Glutamatergic neuron (in vitro differentiated cells): Measurements from ENCODE around the gene CEP135. TPM values are rescaled to one million over a fixed set of nuclear protein-coding genes. Genes with fewer than 3 reads are reported as not detected.

Experiments
- DNase-seq: peaks from one replicate; pipeline ENCODE4 v3.0.0; 2022
- H3K27ac Mint-ChIP-seq: one replicate; pipeline ENCODE4 v1.8.0; 2020; ENCODE audit warnings: mild to moderate bottlenecking, mixed read lengths, inconsistent platforms; ENCODE audit not compliant: unreplicated experiment
- H3K27me3 Mint-ChIP-seq: one replicate; pipeline ENCODE4 v1.8.0; 2020; ENCODE audit warnings: mild to moderate bottlenecking, moderate library complexity, mixed read lengths, inconsistent platforms; ENCODE audit not compliant: unreplicated experiment
- H3K36me3 Mint-ChIP-seq: one replicate; pipeline ENCODE4 v1.8.0; 2020; ENCODE audit warnings: mild to moderate bottlenecking, mixed read lengths, inconsistent platforms; ENCODE audit not compliant: unreplicated experiment
- H3K4me1 Mint-ChIP-seq: one replicate; pipeline ENCODE4 v1.8.0; 2020; ENCODE audit warnings: mild to moderate bottlenecking, low read depth, mixed read lengths, inconsistent platforms; ENCODE audit not compliant: unreplicated experiment
- H3K4me3 Mint-ChIP-seq: one replicate; pipeline ENCODE4 v1.8.0; 2020; ENCODE audit warnings: mild to moderate bottlenecking, mixed read lengths, inconsistent platforms; ENCODE audit not compliant: unreplicated experiment
- H3K9me3 Mint-ChIP-seq: one replicate; pipeline ENCODE4 v1.8.0; 2020; ENCODE audit warnings: mild to moderate bottlenecking, moderate library complexity, mixed read lengths, inconsistent platforms; ENCODE audit not compliant: unreplicated experiment
- total RNA-seq: library from RNA; stranded (reverse); fragmentation: NEBNext Ultra II Directional; extraction: Animal tissue kit (Norgen Biotek cat#: 25700); gene quantifications from one replicate; pipeline ENCODE4 v1.2.1, GENCODE V29; 2021; ENCODE audit not compliant: unreplicated experiment
- TF ChIP-seq, protein P1 (sequence below): fragments of 200-600 bp; sonication (generic); IDR thresholded peaks from one replicate; pipeline ENCODE4 v1.5.0; 2021; ENCODE audit not compliant: partially characterized antibody, unreplicated experiment

Gene CEP135
- total RNA-seq, 1 donor from 2014 or later, result 4.2 TPM

DNA sequence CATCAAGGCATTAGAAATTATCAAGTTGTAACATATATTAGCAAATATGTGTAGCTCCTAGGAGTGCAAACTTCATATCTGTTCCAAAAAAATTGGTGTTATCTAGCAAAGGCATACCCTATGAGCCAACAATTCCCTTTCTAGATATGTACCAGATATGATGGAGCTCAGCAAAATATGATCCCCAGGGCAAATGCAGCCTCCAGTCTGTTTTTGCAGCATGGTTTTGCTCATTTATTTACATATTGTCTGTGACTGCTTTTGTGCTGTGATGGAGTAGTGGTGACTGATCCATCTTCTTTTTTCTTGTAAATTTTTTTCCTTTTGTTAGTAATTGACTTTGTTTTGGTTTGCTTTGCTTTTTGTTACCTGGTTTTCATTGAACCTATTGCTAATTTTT lies 41.0 kb downstream of the CEP135 start:
- no peaks in the 10 kb centered on the region for H3K27me3 Mint-ChIP-seq
- DNase-seq, result no peak
- no peaks in the 10 kb centered on the region for H3K9me3 Mint-ChIP-seq
- H3K36me3 Mint-ChIP-seq, result no peaks in the 10 kb centered on the region
- H3K4me3 Mint-ChIP-seq, result no peak overlapping the region
- no peaks in the 10 kb centered on the region for H3K4me1 Mint-ChIP-seq
- no peak overlapping the region for H3K27ac Mint-ChIP-seq
- TF ChIP-seq, protein P1, sequence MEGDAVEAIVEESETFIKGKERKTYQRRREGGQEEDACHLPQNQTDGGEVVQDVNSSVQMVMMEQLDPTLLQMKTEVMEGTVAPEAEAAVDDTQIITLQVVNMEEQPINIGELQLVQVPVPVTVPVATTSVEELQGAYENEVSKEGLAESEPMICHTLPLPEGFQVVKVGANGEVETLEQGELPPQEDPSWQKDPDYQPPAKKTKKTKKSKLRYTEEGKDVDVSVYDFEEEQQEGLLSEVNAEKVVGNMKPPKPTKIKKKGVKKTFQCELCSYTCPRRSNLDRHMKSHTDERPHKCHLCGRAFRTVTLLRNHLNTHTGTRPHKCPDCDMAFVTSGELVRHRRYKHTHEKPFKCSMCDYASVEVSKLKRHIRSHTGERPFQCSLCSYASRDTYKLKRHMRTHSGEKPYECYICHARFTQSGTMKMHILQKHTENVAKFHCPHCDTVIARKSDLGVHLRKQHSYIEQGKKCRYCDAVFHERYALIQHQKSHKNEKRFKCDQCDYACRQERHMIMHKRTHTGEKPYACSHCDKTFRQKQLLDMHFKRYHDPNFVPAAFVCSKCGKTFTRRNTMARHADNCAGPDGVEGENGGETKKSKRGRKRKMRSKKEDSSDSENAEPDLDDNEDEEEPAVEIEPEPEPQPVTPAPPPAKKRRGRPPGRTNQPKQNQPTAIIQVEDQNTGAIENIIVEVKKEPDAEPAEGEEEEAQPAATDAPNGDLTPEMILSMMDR, result no peak

DNA sequence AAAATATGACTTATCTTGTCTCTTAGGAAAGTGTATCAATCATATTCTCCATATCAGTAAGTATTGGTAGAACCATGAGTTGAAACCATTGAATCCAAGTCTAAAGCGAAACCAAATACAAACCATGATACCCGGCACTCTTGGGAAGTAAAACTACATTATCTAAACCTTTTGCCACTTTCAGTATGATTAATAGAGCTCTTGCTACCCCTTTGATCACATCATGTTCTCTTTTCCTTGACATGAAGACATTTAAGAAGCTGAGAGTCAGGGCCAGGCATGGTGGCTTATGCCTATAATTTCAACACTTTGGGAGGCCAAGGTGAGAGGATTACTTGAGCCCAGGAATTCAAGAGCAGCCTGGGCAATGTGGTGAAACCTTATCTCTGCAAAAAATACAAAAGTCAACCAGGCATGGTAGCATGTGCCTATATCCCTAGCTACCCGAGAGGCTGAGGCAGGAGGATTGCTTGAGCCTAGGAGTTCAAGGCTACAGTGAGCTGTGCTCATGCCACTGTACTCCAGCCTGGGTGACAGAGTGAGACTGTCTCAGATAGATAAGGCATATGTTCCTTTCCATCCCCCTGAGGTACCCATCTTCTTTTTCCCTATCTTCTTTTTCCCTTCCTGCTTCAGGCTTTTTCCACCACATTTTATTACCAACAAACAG lies 45.4 kb downstream of the CEP135 start:
- TF ChIP-seq, protein P1, result no peak
- no peak overlapping the region for H3K4me3 Mint-ChIP-seq
- H3K9me3 Mint-ChIP-seq, result no peaks in the 10 kb centered on the region
- no peak for DNase-seq
- no peak overlapping the region for H3K27ac Mint-ChIP-seq
- H3K27me3 Mint-ChIP-seq, result no peaks in the 10 kb centered on the region
- no peaks in the 10 kb centered on the region for H3K36me3 Mint-ChIP-seq
- H3K4me1 Mint-ChIP-seq, result no peaks in the 10 kb centered on the region

DNA sequence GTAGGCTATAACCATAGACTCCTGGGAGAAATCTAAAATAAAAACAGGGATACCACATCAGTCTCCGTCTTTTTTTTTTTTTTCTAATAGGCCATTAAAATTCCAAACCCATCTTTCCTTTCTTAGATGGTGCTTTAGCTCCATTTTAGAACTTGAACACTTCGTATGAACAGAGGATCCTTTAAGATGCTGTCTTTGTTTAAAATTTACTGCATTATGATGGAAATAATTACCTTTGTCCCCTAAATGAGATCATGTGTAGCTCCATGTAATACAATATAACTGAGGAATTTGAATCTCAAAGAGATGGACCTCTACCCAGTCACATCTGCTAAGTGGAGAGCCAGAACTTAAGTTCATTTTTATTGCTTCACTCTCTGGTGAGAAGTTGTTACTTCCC lies 47.9 kb downstream of the CEP135 start:
- Mint-ChIP-seq H3K4me3 (no peak overlapping the region), H3K27me3 (no peaks in the 10 kb centered on the region), H3K4me1 (no peaks in the 10 kb centered on the region), H3K9me3 (no peaks in the 10 kb centered on the region), H3K36me3 (no peaks in the 10 kb centered on the region), H3K27ac (no peak overlapping the region)
- TF ChIP-seq, protein P1, result no peak
- no peak for DNase-seq

DNA sequence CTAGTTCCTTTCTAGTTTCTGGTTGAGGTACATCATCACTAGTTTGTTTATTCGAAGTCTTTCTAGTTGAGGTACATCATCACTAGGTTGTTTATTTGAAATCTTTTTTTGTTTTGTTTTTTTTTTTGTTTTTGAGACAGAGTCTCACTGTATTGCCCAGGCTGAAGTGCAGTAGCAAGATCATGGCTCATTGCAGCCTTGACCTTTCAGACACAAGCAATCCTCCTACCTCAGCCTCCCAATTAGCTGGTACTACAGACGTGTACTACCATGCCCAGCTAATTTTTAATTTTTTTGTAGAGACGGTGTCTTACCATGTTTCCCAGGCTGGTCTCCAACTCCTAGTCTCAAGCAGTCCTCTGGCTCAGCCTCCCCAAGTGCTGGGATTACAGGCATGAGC lies 54.9 kb downstream of the CEP135 start:
- Mint-ChIP-seq H3K27me3 (no peaks in the 10 kb centered on the region), H3K4me3 (no peak overlapping the region), H3K9me3 (peaks cover 4% of the 10 kb centered on the region), H3K27ac (no peak overlapping the region), H3K4me1 (no peaks in the 10 kb centered on the region), H3K36me3 (peaks cover 16% of the 10 kb centered on the region)
- TF ChIP-seq, protein P1, result no peak
- DNase-seq, result no peak

DNA sequence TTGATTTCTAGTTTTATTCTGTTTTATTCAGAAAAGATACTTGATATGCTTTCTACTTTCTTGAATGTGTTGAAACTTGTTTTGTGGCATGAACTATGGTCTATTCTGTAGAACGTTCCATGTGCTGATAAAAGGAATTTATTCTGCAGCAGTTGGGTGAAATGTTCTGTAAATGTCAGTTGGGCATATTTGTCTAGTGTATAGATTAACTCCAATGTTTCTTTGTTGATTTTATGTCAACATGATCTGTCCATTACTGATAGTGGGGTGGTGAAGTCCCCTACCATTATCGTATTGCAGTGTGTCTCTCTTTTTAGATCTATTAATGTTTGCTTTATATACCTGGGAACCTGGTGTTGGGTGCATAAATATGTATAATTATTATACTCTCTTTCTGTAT lies 55.5 kb downstream of the CEP135 start:
- H3K4me1 Mint-ChIP-seq, result no peaks in the 10 kb centered on the region
- no peak overlapping the region for H3K4me3 Mint-ChIP-seq
- DNase-seq, result no peak
- H3K9me3 Mint-ChIP-seq, result peaks cover 4% of the 10 kb centered on the region
- H3K36me3 Mint-ChIP-seq, result peaks cover 16% of the 10 kb centered on the region
- TF ChIP-seq, protein P1, result no peak
- H3K27me3 Mint-ChIP-seq, result no peaks in the 10 kb centered on the region
- H3K27ac Mint-ChIP-seq, result no peak overlapping the region
